Activated CD4-positive, alpha-beta T cell treated with anti-CD3 and anti-CD28 coated beads, Interleukin-2, amount 10 ng/mL, durations not matched to agents 24 days and 14 days (primary cell): ENCODE results near the gene MIB2. TPM values are rescaled to one million over a fixed set of nuclear protein-coding genes. Genes with fewer than 3 reads are reported as not detected.
"Not testable (repeated sequence)": the region's sequence is repeated elsewhere in the genome, so short reads cannot be mapped to it uniquely, and the experiment has no call there.

Experiments used
- DNase-seq: peaks from one replicate; pipeline ENCODE4 v3.0.0; 2022
- H3K27ac Mint-ChIP-seq: one replicate; pipeline ENCODE4 v1.8.0; 2022; ENCODE audit warnings: mild to moderate bottlenecking, mixed read lengths
- H3K27me3 Mint-ChIP-seq: one replicate; pipeline ENCODE4 v1.8.0; 2022; ENCODE audit warnings: mixed read lengths
- H3K36me3 Mint-ChIP-seq: one replicate; pipeline ENCODE4 v1.8.0; 2022; ENCODE audit warnings: low read depth, mild to moderate bottlenecking, mixed read lengths
- H3K4me1 Mint-ChIP-seq: one replicate; pipeline ENCODE4 v1.8.0; 2021; ENCODE audit warnings: mixed read lengths
- H3K4me3 Mint-ChIP-seq: one replicate; pipeline ENCODE4 v1.8.0; 2022; ENCODE audit warnings: mild to moderate bottlenecking, moderate library complexity, mixed read lengths
- H3K9me3 Mint-ChIP-seq: one replicate; pipeline ENCODE4 v1.8.0; 2021; ENCODE audit warnings: mixed read lengths
- intact Hi-C: fragments of 100-400 bp; cut with micrococcal nuclease; formaldehyde crosslinking; loops from one replicate; pipeline ENCODE4 v1.15.1; 2023
- total RNA-seq: library from RNA; stranded (reverse); gene quantifications from 2 replicates; pipeline ENCODE4 v1.2.3, GENCODE V29; 2022

MIB2 gene
- total RNA-seq, 1 donor from 2014 or later, result 32.7 TPM

GRCh38 chr1:1631782-1632420 lies 16.6 kb downstream of the MIB2 start, which contains the start of gene MMP23B:
Gene MMP23B (plus strand): TSS chr1:1632173. CDS start chr1:1632219, 46 bp downstream.
- Mint-ChIP-seq H3K4me1 (peaks cover 4% of the 10 kb centered on the region), H3K27me3 (peaks cover 4% of the 10 kb centered on the region), H3K27ac (peak within 1 kb of the TSS; percentile 62), H3K4me3 (peak within 1 kb of the TSS; percentile 52), H3K9me3 (no peaks in the 10 kb centered on the region), H3K36me3 (peaks cover 7% of the 10 kb centered on the region)
- DNase-seq, result peak; percentile 59
- intact Hi-C loops, result loop anchor here (2.0 kb wide), 1 partner anchor 27 kb away; the partner anchor contains the start of gene CDK11B

DNA sequence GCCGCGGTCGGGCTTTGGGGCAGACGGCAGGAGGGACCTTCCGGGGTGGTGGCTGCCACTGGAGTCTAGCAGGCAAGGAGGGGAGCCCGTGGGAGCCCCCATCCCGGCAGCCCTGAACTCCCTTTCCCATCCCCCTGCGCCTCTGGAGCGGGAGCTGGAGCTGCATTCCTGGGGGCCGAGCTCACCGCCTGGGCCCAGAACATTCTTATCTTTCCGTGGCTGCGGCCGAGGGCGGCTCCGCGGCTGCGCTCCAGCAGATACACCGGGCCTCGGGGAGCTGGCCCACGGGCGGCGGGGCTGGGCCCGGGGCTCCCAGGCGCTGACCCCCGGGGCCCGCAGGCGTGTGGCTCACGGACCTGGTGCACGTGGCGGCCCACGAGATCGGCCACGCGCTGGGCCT lies 18.1 kb downstream of the MIB2 start:
- H3K27ac Mint-ChIP-seq, H3K4me3 Mint-ChIP-seq, H3K36me3 Mint-ChIP-seq, DNase-seq, intact Hi-C loops, H3K27me3 Mint-ChIP-seq, H3K4me1 Mint-ChIP-seq, H3K9me3 Mint-ChIP-seq: not testable (repeated sequence)

DNA sequence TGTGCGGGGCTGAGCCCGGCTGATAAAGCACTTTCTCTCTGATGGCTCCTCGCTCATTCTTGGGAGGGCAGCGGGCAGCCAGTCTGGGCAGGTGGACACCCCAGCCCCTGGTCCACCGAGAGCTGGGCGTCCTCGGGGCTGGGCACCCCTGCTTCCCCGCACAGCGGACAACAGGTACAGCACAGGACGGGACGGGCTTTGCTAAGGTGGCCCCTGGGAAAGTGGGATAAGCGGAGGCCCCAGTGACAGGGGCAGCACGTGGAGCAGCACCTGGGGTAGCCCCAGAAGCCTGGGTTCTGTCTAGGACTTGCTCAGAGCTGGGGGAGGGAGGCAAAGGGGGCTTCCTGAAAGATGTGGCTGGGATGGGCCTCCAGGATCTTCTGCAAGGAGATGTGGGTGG lies 19.3 kb downstream of the MIB2 start:
- H3K9me3 Mint-ChIP-seq, H3K4me3 Mint-ChIP-seq, H3K27me3 Mint-ChIP-seq, intact Hi-C loops, H3K27ac Mint-ChIP-seq, H3K4me1 Mint-ChIP-seq, DNase-seq: not testable (repeated sequence)
- peaks cover 10% of the 10 kb centered on the region for H3K36me3 Mint-ChIP-seq

DNA sequence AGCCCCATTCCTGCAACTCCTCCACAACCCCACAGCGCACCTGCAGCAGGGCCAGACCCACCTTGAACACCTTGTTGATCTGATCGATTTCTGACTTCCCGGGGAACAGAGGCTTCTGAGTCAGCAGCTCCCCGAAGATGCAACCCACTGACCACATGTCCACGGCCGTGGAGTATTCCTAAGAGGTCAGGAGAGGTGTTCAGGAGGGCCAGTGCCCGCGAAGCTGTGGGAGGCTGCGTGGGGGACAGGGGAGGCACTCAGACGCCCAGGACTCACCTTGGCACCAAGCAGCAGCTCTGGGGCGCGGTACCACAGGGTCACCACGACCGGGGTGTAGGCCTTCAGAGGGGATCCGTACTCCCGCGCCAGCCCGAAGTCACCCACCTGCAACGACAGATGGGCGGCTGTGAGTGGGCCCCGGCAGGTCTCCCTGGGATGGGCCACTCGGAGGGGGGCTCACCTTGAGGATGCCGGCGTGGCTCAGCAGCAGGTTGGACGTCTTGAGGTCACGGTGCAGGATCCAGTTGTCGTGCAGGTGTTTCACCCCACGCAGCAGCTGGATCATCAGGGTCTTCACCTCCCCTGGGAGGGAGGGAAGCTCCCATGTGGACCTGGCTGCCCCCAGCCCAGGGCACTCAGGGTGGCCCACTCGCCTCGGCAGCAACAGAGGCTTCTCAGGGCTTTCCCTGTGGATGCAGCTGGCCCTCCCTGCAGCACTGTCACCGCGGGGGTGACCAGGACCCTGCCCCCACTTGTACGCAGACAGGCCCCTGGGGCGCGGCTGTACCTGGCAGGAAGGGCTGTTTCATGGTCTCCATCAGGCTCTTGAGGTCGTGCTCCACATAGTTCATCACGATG lies 21.6 kb downstream of the MIB2 start:
- H3K27me3 Mint-ChIP-seq, H3K27ac Mint-ChIP-seq, H3K36me3 Mint-ChIP-seq, DNase-seq, H3K9me3 Mint-ChIP-seq, H3K4me1 Mint-ChIP-seq, intact Hi-C loops, H3K4me3 Mint-ChIP-seq: not testable (repeated sequence)

- H3K36me3 Mint-ChIP-seq, H3K27me3 Mint-ChIP-seq, H3K9me3 Mint-ChIP-seq, H3K4me1 Mint-ChIP-seq, H3K27ac Mint-ChIP-seq, intact Hi-C loops, H3K4me3 Mint-ChIP-seq, DNase-seq: not testable (repeated sequence)
Observed at GRCh38 chr1:1637479-1637875, 22.2 kb downstream of the MIB2 start.

GRCh38 chr1:1638528-1638927 lies 23.2 kb downstream of the MIB2 start:
- intact Hi-C loops, H3K4me3 Mint-ChIP-seq, H3K27ac Mint-ChIP-seq, H3K27me3 Mint-ChIP-seq, H3K4me1 Mint-ChIP-seq, DNase-seq, H3K36me3 Mint-ChIP-seq, H3K9me3 Mint-ChIP-seq: not testable (repeated sequence)

GRCh38 chr1:1639368-1639767 lies 24.1 kb downstream of the MIB2 start:
- intact Hi-C loops, H3K27ac Mint-ChIP-seq, DNase-seq, H3K4me3 Mint-ChIP-seq, H3K27me3 Mint-ChIP-seq, H3K9me3 Mint-ChIP-seq, H3K4me1 Mint-ChIP-seq, H3K36me3 Mint-ChIP-seq: not testable (repeated sequence)

DNA sequence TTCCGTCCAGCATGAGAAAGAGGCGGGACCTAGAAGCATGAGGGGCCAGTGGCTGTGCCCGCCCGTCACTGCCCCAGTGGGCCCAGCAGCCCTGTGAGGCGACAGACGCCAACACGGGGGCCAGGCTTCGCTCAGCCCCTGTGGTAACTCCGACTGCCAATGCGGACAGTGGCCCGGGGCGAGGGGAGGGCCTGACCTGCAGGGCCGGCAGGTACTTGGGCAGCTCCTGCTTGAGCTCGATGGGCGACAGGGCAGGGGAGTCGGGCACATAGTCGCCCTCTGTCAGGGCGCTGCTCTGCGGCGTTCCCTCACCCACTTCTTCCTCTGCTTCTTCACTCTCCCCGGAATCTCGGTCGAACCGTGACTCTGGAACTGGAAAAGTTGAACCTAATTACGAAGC lies 24.8 kb downstream of the MIB2 start:
- DNase-seq, H3K36me3 Mint-ChIP-seq, H3K4me3 Mint-ChIP-seq, H3K9me3 Mint-ChIP-seq, H3K4me1 Mint-ChIP-seq, H3K27me3 Mint-ChIP-seq, H3K27ac Mint-ChIP-seq, intact Hi-C loops: not testable (repeated sequence)

DNA sequence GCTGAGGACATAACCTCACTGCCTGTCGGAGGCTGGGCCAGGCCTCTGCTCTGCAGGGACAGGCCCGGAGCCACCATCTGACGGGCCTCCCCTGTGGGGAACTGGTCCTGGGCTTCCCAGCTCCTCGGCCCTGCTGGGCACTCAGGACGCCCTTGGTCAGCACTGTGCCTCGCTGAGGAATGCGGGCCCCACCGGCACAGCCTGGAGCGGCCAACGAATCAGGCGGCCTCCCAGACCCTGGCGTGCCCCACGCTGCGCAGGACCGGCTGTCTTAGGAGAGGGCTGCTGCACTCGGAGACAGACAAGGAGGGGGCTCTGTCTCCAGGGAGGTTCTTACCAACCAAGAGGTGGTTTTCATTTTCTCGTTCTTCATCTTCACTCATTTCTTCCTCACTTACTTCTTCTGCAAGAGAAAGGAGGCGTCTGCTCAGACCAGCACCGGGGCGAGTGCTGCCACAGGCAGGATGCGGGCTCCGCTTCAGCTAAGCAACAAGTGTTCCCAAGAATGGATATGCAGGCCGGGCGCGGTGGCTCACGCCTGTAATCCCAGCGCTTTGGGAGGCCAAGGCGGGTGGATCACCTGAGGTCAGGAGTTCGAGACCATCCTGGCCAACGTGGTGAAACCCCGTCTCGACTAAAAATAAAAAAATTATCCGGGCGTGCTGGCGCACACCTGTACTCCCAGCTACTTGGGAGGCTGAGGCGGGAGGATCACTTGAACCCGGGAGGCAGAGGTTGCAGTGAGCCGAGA lies 25.6 kb downstream of the MIB2 start:
- H3K36me3 Mint-ChIP-seq, result peaks cover 13% of the 10 kb centered on the region
- intact Hi-C loops, H3K27me3 Mint-ChIP-seq, H3K4me1 Mint-ChIP-seq, DNase-seq, H3K9me3 Mint-ChIP-seq, H3K4me3 Mint-ChIP-seq, H3K27ac Mint-ChIP-seq: not testable (repeated sequence)

GRCh38 chr1:1646326-1646725 lies 31.0 kb downstream of the MIB2 start:
- H3K36me3 Mint-ChIP-seq, result peaks cover 40% of the 10 kb centered on the region
- intact Hi-C loops, H3K4me1 Mint-ChIP-seq, H3K27ac Mint-ChIP-seq, H3K9me3 Mint-ChIP-seq, DNase-seq, H3K27me3 Mint-ChIP-seq, H3K4me3 Mint-ChIP-seq: not testable (repeated sequence)

- DNase-seq, intact Hi-C loops, H3K4me1 Mint-ChIP-seq, H3K27me3 Mint-ChIP-seq, H3K9me3 Mint-ChIP-seq, H3K27ac Mint-ChIP-seq, H3K4me3 Mint-ChIP-seq: not testable (repeated sequence)
- peaks cover 54% of the 10 kb centered on the region for H3K36me3 Mint-ChIP-seq
Observed at GRCh38 chr1:1647567-1648241, 32.4 kb downstream of the MIB2 start.

DNA sequence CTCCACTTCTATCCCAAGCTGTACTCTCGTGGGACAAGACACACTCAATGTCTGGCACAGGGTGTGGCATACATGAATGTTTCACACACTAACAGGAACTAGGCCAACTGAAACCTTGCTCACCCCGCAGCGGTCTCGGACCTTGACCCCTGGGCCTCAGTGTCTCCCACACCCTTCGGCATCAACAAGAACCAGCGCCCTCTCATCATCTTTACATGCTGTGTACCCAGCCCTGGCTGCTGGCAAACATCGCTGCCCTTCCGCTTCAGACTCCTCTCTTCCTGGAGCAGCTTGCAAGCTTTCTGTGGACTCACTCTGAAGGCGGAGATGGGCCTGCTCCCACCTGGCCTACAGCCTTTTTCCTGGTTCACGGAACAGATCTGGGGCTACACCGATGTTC lies 33.0 kb downstream of the MIB2 start:
- peaks cover 55% of the 10 kb centered on the region for H3K36me3 Mint-ChIP-seq
- H3K4me1 Mint-ChIP-seq, intact Hi-C loops, H3K27me3 Mint-ChIP-seq, H3K9me3 Mint-ChIP-seq, H3K4me3 Mint-ChIP-seq, DNase-seq, H3K27ac Mint-ChIP-seq: not testable (repeated sequence)

- DNase-seq, result peak; percentile 98
- H3K27me3 Mint-ChIP-seq, result not testable (repeated sequence)
Observed at GRCh38 chr1:1658583-1659549, 43.6 kb downstream of the MIB2 start, which contains the start of gene CDK11B. Gene CDK11B (minus strand): TSS chr1:1659004. CDS start chr1:1657485, 1,519 bp downstream.

More at GRCh38 chr1:1658583-1659549, 43.6 kb downstream of the MIB2 start, which contains the start of gene CDK11B:
- peak within 1 kb of the TSS; percentile 100 for H3K27ac Mint-ChIP-seq
- H3K4me1 Mint-ChIP-seq, H3K9me3 Mint-ChIP-seq: not testable (repeated sequence)
- H3K4me3 Mint-ChIP-seq, result peak within 1 kb of the TSS; percentile 93
- peaks cover 18% of the 10 kb centered on the region for H3K36me3 Mint-ChIP-seq
- intact Hi-C loops, result loop anchor here (2.0 kb wide), 2 partner anchors 28 to 44 kb away; partner anchors contain the start of gene MIB2
